ENCODE measurements around the gene LMF1. TPM values are rescaled to one million over a fixed set of nuclear protein-coding genes. Genes with fewer than 3 reads are reported as not detected.

LMF1 gene
- total RNA-seq, 1 donor from 2014 or later = 26.2 TPM

DNA sequence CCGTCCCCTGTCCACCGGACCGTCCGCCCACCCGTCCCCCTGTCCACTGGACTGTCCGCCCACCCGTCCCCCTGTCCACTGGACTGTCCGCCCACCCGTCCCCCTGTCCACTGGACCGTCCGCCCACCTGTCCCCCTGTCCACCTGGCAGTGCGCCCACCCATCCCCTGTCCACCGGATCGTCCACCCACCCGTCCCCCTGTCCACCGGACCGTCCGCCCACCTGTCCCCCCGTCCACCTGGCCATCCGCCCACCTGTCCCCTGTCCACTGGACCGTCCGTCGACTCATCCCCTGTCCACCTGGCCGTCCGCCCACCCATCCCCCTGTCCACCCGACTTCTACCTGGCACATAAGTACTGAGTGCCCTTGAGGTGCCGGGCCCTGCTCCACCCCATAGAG is 76.6 kb downstream of the LMF1 start:
- TF ChIP-seq, protein P1, sequence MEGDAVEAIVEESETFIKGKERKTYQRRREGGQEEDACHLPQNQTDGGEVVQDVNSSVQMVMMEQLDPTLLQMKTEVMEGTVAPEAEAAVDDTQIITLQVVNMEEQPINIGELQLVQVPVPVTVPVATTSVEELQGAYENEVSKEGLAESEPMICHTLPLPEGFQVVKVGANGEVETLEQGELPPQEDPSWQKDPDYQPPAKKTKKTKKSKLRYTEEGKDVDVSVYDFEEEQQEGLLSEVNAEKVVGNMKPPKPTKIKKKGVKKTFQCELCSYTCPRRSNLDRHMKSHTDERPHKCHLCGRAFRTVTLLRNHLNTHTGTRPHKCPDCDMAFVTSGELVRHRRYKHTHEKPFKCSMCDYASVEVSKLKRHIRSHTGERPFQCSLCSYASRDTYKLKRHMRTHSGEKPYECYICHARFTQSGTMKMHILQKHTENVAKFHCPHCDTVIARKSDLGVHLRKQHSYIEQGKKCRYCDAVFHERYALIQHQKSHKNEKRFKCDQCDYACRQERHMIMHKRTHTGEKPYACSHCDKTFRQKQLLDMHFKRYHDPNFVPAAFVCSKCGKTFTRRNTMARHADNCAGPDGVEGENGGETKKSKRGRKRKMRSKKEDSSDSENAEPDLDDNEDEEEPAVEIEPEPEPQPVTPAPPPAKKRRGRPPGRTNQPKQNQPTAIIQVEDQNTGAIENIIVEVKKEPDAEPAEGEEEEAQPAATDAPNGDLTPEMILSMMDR (IDR thresholded peaks at IDR 0.05; ENCODE audit: unreplicated experiment) = no peak
- peaks cover 3% of the 10 kb centered on the region for H3K36me3 Mint-ChIP-seq (ENCODE audit: insufficient read depth)
- peaks cover 3% of the 10 kb centered on the region for H3K4me1 Mint-ChIP-seq (ENCODE audit: low read depth)
- no peak for DNase-seq (ENCODE audit: low spot score, unreplicated experiment)
- H3K27ac Mint-ChIP-seq = no peak overlapping the region
- H3K9me3 Mint-ChIP-seq (ENCODE audit: low read depth) = no peaks in the 10 kb centered on the region
- H3K4me3 Mint-ChIP-seq (ENCODE audit: low read depth) = no peak overlapping the region
- H3K27me3 Mint-ChIP-seq = no peaks in the 10 kb centered on the region

DNA sequence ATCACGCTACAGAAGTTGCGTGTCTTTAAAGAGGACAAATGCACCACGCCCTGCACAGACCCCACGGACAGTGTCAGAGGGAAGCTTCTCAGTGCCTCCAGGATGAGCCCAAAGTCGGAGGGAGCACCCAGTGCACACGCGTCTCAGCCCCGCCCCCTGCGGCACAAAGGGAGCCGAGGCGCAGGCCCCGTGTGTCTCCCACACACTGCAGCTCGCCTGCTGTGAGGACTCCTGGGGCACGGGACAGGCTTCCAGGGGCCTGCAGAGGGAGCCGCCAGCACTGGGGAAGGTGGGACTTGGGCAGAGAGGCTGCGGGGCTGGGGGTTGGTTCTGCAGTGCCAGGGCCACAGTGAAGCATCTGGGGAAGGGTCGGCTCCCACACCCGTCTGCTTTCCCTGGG is 77.4 kb downstream of the LMF1 start:
- Mint-ChIP-seq H3K4me3 (ENCODE audit: low read depth) (no peak overlapping the region), H3K4me1 (ENCODE audit: low read depth) (peaks cover 3% of the 10 kb centered on the region), H3K9me3 (ENCODE audit: low read depth) (no peaks in the 10 kb centered on the region)

DNA sequence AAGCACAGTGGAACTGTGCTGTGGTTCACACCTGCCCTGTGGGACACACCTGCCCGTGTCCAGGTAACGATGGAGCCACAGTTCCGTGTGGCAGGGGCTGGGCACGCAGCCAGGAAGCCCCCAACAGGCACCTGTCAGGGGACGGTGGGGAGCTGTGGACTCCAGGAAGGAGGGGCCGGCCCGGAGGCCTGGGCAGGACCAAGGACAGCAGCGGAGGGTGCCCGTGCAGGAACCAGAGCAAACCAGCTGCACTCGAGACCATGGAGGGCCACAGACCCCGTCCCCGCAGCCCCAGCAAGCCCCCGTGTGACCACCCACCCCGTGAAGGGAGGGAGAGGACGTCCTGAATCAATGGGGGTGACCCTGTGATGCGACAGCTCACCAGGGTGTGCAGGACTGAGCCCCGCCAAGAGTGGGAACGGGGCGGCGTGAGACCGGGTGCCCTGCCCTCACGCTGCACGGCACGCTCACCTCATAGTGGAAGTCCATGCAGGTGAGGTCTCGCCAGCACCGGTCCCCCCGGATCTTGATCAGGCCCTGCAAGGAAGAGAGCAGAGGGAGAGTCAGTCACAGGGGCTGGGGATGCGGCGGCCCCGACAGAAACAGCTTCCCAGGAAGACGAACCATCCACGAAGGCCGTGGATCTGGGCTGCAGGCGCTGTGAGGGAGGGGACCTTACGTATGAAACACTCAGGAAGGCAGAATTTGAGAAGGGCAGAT is 78.1 kb downstream of the LMF1 start:
- H3K4me3 Mint-ChIP-seq (ENCODE audit: low read depth) = no peak overlapping the region
- H3K9me3 Mint-ChIP-seq (ENCODE audit: low read depth) = no peaks in the 10 kb centered on the region
- no peak for DNase-seq (ENCODE audit: low spot score, unreplicated experiment)
- H3K36me3 Mint-ChIP-seq (ENCODE audit: insufficient read depth) = peaks cover 1% of the 10 kb centered on the region
- peaks cover 3% of the 10 kb centered on the region for H3K4me1 Mint-ChIP-seq (ENCODE audit: low read depth)
- H3K27ac Mint-ChIP-seq = no peak overlapping the region
- TF ChIP-seq, protein P1 (IDR thresholded peaks at IDR 0.05; ENCODE audit: unreplicated experiment) = no peak
- no peaks in the 10 kb centered on the region for H3K27me3 Mint-ChIP-seq

More for the DNA sequence above, 77.4 kb downstream of the LMF1 start:
- Mint-ChIP-seq H3K36me3 (ENCODE audit: insufficient read depth) (peaks cover 1% of the 10 kb centered on the region), H3K27ac (no peak overlapping the region), H3K27me3 (no peaks in the 10 kb centered on the region)
- TF ChIP-seq, protein P1 (IDR thresholded peaks at IDR 0.05; ENCODE audit: unreplicated experiment) = no peak
- DNase-seq (ENCODE audit: low spot score, unreplicated experiment) = no peak

DNA sequence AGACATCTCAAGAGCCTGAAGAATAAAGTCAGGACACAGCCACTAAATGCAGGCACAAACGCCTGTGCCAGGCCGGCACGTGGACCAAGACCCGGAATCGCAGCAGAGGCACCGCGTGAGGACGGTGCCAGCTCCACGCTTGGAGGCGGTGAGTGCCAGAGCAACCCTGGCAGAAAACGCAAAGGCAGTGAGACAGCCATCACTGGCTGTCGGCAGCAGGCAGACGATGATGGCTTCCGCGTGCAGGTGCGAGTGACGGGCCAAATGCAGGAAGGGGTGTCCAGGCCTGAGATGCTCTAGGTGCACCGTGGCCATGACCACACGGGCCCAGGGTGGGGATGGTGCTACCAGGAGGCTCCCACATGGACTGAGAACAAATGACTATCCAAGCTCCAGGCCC is 78.8 kb downstream of the LMF1 start:
- H3K4me1 Mint-ChIP-seq (ENCODE audit: low read depth) = peaks cover 3% of the 10 kb centered on the region
- H3K9me3 Mint-ChIP-seq (ENCODE audit: low read depth) = no peaks in the 10 kb centered on the region
- no peaks in the 10 kb centered on the region for H3K27me3 Mint-ChIP-seq
- TF ChIP-seq, protein P1 (IDR thresholded peaks at IDR 0.05; ENCODE audit: unreplicated experiment) = no peak
- DNase-seq (ENCODE audit: low spot score, unreplicated experiment) = no peak
- H3K36me3 Mint-ChIP-seq (ENCODE audit: insufficient read depth) = peaks cover 1% of the 10 kb centered on the region
- H3K27ac Mint-ChIP-seq = no peak overlapping the region
- no peak overlapping the region for H3K4me3 Mint-ChIP-seq (ENCODE audit: low read depth)

DNA sequence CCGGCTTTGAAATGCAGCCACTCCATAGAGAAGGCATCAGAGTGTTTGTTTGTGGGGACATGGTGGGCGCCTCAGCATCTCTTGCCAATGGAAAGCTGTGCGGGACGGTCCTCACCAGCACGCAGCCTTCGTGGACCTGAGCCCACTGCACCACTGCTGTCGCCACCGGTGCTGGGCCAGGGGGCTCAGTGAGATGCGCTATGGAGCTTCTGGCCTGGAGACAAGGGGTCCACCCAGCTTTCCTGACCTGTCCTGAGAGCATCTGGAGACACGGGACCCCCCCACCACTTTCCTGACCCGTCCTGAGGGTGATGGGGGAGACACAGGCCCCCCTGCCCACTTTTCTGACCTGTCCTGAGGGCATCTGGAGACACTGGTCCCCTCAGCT is 79.4 kb downstream of the LMF1 start:
- Mint-ChIP-seq H3K27me3 (no peaks in the 10 kb centered on the region), H3K4me1 (ENCODE audit: low read depth) (no peaks in the 10 kb centered on the region), H3K9me3 (ENCODE audit: low read depth) (no peaks in the 10 kb centered on the region), H3K4me3 (ENCODE audit: low read depth) (no peak overlapping the region), H3K36me3 (ENCODE audit: insufficient read depth) (peaks cover 1% of the 10 kb centered on the region), H3K27ac (no peak overlapping the region)
- no peak for DNase-seq (ENCODE audit: low spot score, unreplicated experiment)
- TF ChIP-seq, protein P1 (IDR thresholded peaks at IDR 0.05; ENCODE audit: unreplicated experiment) = no peak

All from progenitor cell of endocrine pancreas (in vitro differentiated cells).